Transverse colon (tissue), 4 donors: Measurements from ENCODE around the gene ZBTB34. TPM values are rescaled to one million over a fixed set of nuclear protein-coding genes. Genes with fewer than 3 reads are reported as not detected.

Experiments
- DNase-seq: peaks from one replicate; pipeline ENCODE4 v3.0.0-alpha.2; 2019
- H3K27ac ChIP-seq, 4 donors: fragments of 200-600 bp; sonication (generic); 2 replicates each; pipeline ENCODE4 v1.5.1; 2016 to 2018; ENCODE audit warnings: inconsistent platforms in 4 of 4
- H3K27me3 ChIP-seq: fragments of 200-600 bp; sonication (generic); 2 replicates; pipeline ENCODE4 v1.5.1; 2017; ENCODE audit warnings: inconsistent platforms
- H3K36me3 ChIP-seq, 4 donors: fragments of 200-600 bp; sonication (generic); 2 replicates each; pipeline ENCODE4 v1.5.1; 2017 to 2019; ENCODE audit warnings: inconsistent platforms in 4 of 4
- H3K4me1 ChIP-seq, 4 donors: fragments of 200-600 bp; sonication (generic); 2 replicates each; pipeline ENCODE4 v1.5.1; 2017 to 2020; ENCODE audit warnings: inconsistent platforms in 4 of 4
- H3K4me3 ChIP-seq, 4 donors: fragments of 200-600 bp; sonication (generic); 1 replicate in 1 of 4; 2 replicates in 3 of 4; pipeline versions ENCODE4 v1.5.1 to v1.6.1; 2017 to 2019; ENCODE audit warnings: inconsistent platforms in 4 of 4
- H3K9me3 ChIP-seq, 2 donors: fragments of 200-600 bp; sonication (generic); 2 replicates each; pipeline ENCODE4 v1.5.1; 2017 to 2019; ENCODE audit warnings: inconsistent platforms in 2 of 2
- CTCF ChIP-seq, 5 experiments: fragments of 200-600 bp in 3 of 5; fragments of 450-650 bp in 2 of 5; sonication (generic) in 3 of 5; IDR thresholded peaks; 1 replicate in 2 of 5; 2 replicates in 3 of 5; pipeline ENCODE4 v1.5.1; 2016 to 2017; ENCODE audit warnings: antibody characterized with exemption in 5 of 5, inconsistent platforms in 3 of 5, mild to moderate bottlenecking in 2 of 5, moderate library complexity in 1 of 5
- EP300 ChIP-seq: sonication (generic); formaldehyde crosslinking; IDR thresholded peaks from one replicate; pipeline ENCODE4 v1.6.1; 2017; ENCODE audit warnings: antibody characterized with exemption, low read depth
- POLR2A ChIP-seq: fragments of 450-650 bp; IDR thresholded peaks from one replicate; pipeline ENCODE4 v1.6.1; 2016; ENCODE audit warnings: antibody characterized with exemption, mild to moderate bottlenecking, moderate library complexity
- POLR2AphosphoS5 ChIP-seq, 3 donors: sonication (generic); formaldehyde crosslinking; IDR thresholded peaks; one replicate each; pipeline ENCODE4 v1.6.1; 2016; ENCODE audit warnings: antibody characterized with exemption in 3 of 3
- WGBS, 2 donors: methylation state at CpG; one replicate each; pipeline ENCODE4 v1.1.5; 2018; ENCODE audit warnings: low coverage in 1 of 2; 5-methylcytosine and 5-hydroxymethylcytosine counted together
- in situ Hi-C, 4 donors: fragments of 200-750 bp; cut with MboI; loops; one replicate each; pipeline versions ENCODE4 v1.15.0 to v1.15.1; 2017; ENCODE audit warnings: low sequenced_read_pairs in 3 of 4, low pct_ligation_motif_present in 1 of 4, low pct_unique_long_range_greater_than_20kb in 1 of 4
- intact Hi-C: fragments of 100-400 bp; cut with DNase I; formaldehyde crosslinking; loops from one replicate; pipeline ENCODE4 v1.15.1; 2023; ENCODE audit warnings: low total_unique reads
- total RNA-seq, 4 donors: library from RNA; depleted of rRNA; stranded (reverse); fragments of >200 nt; gene quantifications; one replicate each; pipeline ENCODE4 v1.1.0, GENCODE V29; 2016

The ZBTB34 gene
- total RNA-seq, 4 donors from 2014 or later: 6.0 to 14.9 (median 10.3) TPM

- in situ Hi-C loops (no loop called here), intact Hi-C loops (no loop called here)
- no peaks in the 10 kb centered on the region for H3K4me1 ChIP-seq
- no peak for DNase-seq
- no peaks in the 10 kb centered on the region for H3K27me3 ChIP-seq
- no peaks in the 10 kb centered on the region for H3K36me3 ChIP-seq
- no peak overlapping the region for H3K4me3 ChIP-seq
- no peaks in the 10 kb centered on the region for H3K9me3 ChIP-seq
- H3K27ac ChIP-seq: no peak overlapping the region
- TF ChIP-seq CTCF (IDR thresholded peaks at IDR 0.05) (no peak), POLR2AphosphoS5 (IDR thresholded peaks at IDR 0.05) (no peak), EP300 (no peak), POLR2A (no peak)
Observed at GRCh38 chr9:126925876-126926275, 65.4 kb downstream of the ZBTB34 start.

GRCh38 chr9:126926364-126926763 is 65.9 kb downstream of the ZBTB34 start:
- Histone ChIP-seq H3K27ac (no peak overlapping the region), H3K36me3 (no peaks in the 10 kb centered on the region), H3K4me1 (no peaks in the 10 kb centered on the region), H3K4me3 (no peak overlapping the region), H3K27me3 (no peaks in the 10 kb centered on the region), H3K9me3 (no peaks in the 10 kb centered on the region)
- 70 to 81% methylated on average over 2 of the region's 2 CpGs for WGBS, 2 donors
- intact Hi-C loops: no loop called here
- DNase-seq: no peak
- in situ Hi-C loops: no loop called here
- no peak for TF ChIP-seq CTCF (IDR thresholded peaks at IDR 0.05)
- no peak for TF ChIP-seq POLR2A
- no peak for TF ChIP-seq POLR2AphosphoS5 (IDR thresholded peaks at IDR 0.05)
- no peak for TF ChIP-seq EP300

DNA sequence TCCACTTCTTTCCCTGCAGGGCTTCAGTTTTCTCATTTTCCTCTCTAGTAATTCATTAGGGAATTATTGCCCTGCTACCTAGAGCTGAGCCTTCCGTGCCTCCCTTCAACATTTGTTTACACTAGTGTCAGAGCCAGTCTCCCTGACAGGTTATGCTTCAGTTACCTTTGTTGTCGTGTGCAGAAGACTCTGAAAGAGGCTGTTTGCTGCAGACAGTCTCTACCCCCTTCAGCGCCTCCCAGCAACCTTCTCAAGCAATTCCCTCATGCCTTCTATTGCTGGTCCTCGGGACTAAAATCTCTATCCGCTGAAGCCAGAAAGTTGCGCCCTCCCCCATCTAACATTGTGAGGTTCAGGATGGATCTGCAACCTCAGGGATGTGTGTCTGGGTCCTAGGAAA is 67.0 kb downstream of the ZBTB34 start:
- in situ Hi-C loops (no loop called here), intact Hi-C loops (no loop called here)
- Histone ChIP-seq H3K9me3 (no peaks in the 10 kb centered on the region), H3K27me3 (no peaks in the 10 kb centered on the region), H3K4me1 (no peaks in the 10 kb centered on the region), H3K4me3 (no peak overlapping the region), H3K36me3 (no peaks in the 10 kb centered on the region), H3K27ac (no peak overlapping the region)
- TF ChIP-seq POLR2AphosphoS5 (IDR thresholded peaks at IDR 0.05) (no peak), CTCF (IDR thresholded peaks at IDR 0.05) (no peak), POLR2A (no peak)
- 63 to 73% methylated on average over 5 to 6 of the region's 6 CpGs for WGBS, 2 donors
- no peak for DNase-seq

DNA sequence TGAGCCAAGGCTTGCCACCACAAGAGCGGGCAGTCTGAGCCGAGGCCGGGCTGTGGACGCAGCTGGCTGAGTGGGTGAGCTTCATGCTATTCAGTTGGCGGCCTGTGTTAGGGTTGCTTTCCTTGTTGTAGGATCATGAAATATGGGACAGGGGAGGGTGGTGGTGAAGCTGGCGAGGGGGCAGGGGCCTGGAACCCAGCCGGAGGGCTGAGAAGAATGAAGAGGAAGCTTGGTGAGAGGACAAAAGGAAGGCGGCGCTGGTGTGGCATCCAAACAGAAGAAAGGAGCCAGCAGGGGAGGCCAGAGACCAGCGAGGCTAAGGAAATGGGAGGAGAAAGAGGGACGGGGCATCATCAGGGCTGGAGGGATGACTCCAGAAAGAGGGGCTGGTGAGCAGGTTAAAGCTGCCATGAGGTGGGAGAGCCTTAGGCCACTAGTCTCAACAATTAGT is 72.5 kb downstream of the ZBTB34 start:
- intact Hi-C loops: no loop called here
- no peak for TF ChIP-seq POLR2A
- WGBS, 2 donors: 90 to 94% methylated on average over 4 to 11 of the region's 11 CpGs
- in situ Hi-C loops: no loop called here
- DNase-seq: no peak
- Histone ChIP-seq H3K4me1 (no peaks in the 10 kb centered on the region), H3K4me3 (no peak overlapping the region), H3K27me3 (no peaks in the 10 kb centered on the region), H3K9me3 (no peaks in the 10 kb centered on the region), H3K27ac (no peak overlapping the region), H3K36me3 (no peaks in the 10 kb centered on the region)

DNA sequence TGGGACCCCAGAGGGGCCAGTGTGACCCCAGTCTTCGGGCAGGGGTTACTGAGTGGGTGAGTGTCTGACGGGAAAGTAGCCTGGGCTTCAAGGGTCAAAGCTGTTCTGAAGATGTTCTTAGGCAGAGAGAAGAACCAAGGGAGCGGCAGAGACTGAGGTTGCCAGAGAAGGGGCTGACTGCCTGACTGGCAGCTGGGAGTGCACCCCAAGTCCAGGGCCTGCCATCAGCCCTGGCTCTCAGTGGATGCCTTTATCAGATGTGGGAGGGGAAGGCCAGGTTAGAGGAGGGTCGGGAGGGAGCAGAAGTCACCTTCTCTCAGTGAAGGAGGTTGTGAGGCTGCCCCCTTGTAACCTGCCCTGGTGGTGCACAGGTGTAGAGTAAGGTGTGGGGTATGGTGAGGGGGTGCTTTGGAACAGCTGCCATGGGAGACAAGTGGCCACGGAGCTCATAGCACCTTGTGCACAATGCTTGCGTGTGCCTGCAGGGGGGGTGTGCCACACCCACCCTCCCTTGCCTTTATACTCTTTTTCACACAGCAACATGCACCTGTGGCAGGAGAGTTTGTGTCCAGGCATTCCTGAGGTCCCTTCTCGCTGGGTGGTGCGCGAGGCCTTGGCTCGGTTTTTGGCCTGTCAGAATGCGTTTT is 73.0 kb downstream of the ZBTB34 start:
- no peak for DNase-seq
- H3K4me1 ChIP-seq: no peaks in the 10 kb centered on the region
- no peaks in the 10 kb centered on the region for H3K9me3 ChIP-seq
- 94% methylated on average over 11 of the region's 11 CpGs; no CpG with 5 or more reads in 1 of the 2 donors for WGBS, 2 donors
- in situ Hi-C loops (no loop called here), intact Hi-C loops (no loop called here)
- H3K36me3 ChIP-seq: no peaks in the 10 kb centered on the region
- no peak overlapping the region for H3K4me3 ChIP-seq
- H3K27ac ChIP-seq: no peak overlapping the region
- TF ChIP-seq POLR2A (no peak), CTCF (IDR thresholded peaks at IDR 0.05) (no peak), EP300 (no peak), POLR2AphosphoS5 (IDR thresholded peaks at IDR 0.05) (no peak)
- H3K27me3 ChIP-seq: no peaks in the 10 kb centered on the region
